Endometrium (tissue), 2 donors: ENCODE results near the gene KRT10.

ENCODE experiments used
- FAIRE-seq: peaks from 2 replicates; lab custom pipeline; 2012; peaks lifted over from hg19 to GRCh38; lab: Jason Lieb, UNC
- donor health status: control.
- donor health status: control.

The KRT10 gene

GRCh38 chr17:40803617-40804082 lies 18.8 kb downstream of the KRT10 start:
- FAIRE-seq: no peak

GRCh38 chr17:40801157-40801556 lies 21.3 kb downstream of the KRT10 start:
- FAIRE-seq: no peak

GRCh38 chr17:40800381-40800780 lies 22.0 kb downstream of the KRT10 start:
- FAIRE-seq: no peak

- no peak for FAIRE-seq
Measured at GRCh38 chr17:40799859-40800258, 22.6 kb downstream of the KRT10 start, which contains the start of gene KRT28. Gene KRT28, minus strand, starts transcription at chr17:40799959. Its CDS starts 66 bp downstream, at chr17:40799893.

GRCh38 chr17:40796846-40797245 lies 25.6 kb downstream of the KRT10 start:
- no peak for FAIRE-seq

GRCh38 chr17:40795019-40795667 lies 27.3 kb downstream of the KRT10 start:
- no peak for FAIRE-seq

- FAIRE-seq: no peak
Measured at GRCh38 chr17:40794466-40794865, 27.9 kb downstream of the KRT10 start.

GRCh38 chr17:40793832-40794231 lies 28.6 kb downstream of the KRT10 start:
- FAIRE-seq: no peak

GRCh38 chr17:40791787-40792436 lies 30.5 kb downstream of the KRT10 start:
- FAIRE-seq: peak; percentile 86

- peak; percentile 99 for FAIRE-seq
Measured at GRCh38 chr17:40791111-40791510, 31.3 kb downstream of the KRT10 start.

- no peak for FAIRE-seq
Measured at GRCh38 chr17:40782450-40782849, 40.0 kb downstream of the KRT10 start, which contains the start of gene KRT27. Gene KRT27, minus strand, starts transcription at chr17:40782550. Its CDS starts 57 bp downstream, at chr17:40782493.

GRCh38 chr17:40779181-40779909 lies 43.1 kb downstream of the KRT10 start:
- no peak for FAIRE-seq

- FAIRE-seq: no peak
Measured at GRCh38 chr17:40778461-40778860, 44.0 kb downstream of the KRT10 start.

- no peak for FAIRE-seq
Measured at GRCh38 chr17:40777971-40778370, 44.4 kb downstream of the KRT10 start.

GRCh38 chr17:40777459-40777858 lies 45.0 kb downstream of the KRT10 start:
- FAIRE-seq: no peak

GRCh38 chr17:40775945-40776344 lies 46.5 kb downstream of the KRT10 start:
- no peak for FAIRE-seq

GRCh38 chr17:40772101-40772500 lies 50.3 kb downstream of the KRT10 start, which contains the start of gene KRT26:
Gene KRT26, minus strand, starts transcription at chr17:40772201. Its CDS starts 88 bp downstream, at chr17:40772113.
- no peak for FAIRE-seq
